Measurements from ENCODE around the gene MEF2C.

The MEF2C gene

DNA sequence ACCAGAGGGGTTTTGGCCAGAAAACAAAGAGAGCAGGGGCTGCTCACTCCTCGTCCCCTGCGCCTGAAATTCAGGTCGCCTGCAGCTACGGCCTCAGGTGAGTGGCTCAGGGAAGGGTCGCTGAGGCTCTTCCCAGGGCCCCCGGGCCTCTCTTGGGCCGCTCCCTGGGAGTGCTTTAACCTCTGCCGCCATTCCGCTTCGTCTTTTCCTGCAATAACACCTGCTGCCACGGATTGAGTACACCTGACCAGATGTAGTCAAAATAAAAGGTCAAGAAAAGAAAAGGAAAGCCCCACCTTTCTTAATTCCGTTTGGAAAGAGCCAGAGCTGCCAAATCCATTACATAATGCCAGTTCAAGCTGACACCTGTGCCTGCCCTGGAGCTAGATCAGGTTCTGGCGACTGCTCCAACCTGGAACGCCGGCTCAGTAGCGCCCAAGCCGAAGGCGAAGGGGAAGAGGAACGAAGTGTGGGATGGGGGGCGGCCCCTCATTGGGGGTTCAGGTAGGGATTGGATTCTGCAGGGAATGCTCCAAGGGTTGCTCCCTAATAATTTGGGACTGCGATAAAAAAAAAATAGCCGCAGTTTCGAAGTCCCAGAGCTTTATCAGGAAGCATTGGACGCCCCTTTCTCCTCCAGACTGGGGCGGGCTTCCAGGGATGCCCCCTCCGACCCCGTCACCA, 193.9 kb downstream of the MEF2C start:
- DNase-seq (ENCODE audit: low read depth in 2 of 2) = no peak

- no peak for DNase-seq (ENCODE audit: low read depth in 2 of 2)
These were observed 194.6 kb downstream of the MEF2C start for GRCh38 chr5:88688156-88688983.

DNA sequence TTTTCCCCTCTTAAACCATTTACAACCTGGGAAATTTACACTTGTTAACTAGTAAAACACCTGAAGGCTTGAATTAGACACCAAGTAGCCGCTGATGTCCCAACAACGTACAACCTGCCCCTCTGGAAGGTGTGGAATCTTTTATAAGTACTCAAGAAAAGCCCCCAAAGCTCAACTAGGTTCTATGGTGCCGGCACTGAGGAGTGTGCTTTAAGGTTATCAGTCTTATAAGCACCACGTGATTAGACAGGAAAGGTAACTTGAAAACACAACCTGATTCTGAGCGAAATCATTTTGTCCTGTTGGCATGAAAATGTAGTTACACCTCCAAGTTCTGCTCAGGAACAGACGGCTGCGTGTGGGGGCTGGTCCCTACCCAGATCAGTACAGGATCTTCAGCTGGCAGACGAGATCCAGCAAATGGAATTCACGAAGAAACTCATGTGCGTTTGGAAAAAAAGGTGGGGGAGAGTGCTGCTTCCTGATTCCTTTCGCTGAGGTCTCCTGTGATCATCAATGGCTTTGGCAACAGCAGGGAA, 195.5 kb downstream of the MEF2C start:
- DNase-seq (ENCODE audit: low read depth in 2 of 2) = no peak

DNA sequence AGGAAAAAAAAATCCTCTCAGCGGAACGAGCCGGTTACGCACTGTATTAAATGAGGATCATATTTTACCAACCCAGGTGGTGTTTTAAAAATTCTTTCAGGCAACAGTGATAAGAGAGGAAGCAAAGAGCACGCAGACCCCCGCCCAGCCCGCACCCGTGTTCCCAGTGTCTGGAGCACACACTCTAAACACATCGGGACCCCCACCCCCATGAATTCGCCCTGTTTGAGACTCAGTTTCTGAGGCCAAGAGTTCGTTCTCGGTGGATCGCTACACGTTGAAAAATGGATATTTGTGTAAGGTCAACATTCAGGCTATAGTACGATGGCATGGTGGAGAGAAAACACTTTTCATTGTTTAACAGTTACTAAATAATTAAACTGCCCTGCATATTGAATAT, 196.3 kb downstream of the MEF2C start:
- DNase-seq (ENCODE audit: low read depth in 2 of 2) = no peak

DNA sequence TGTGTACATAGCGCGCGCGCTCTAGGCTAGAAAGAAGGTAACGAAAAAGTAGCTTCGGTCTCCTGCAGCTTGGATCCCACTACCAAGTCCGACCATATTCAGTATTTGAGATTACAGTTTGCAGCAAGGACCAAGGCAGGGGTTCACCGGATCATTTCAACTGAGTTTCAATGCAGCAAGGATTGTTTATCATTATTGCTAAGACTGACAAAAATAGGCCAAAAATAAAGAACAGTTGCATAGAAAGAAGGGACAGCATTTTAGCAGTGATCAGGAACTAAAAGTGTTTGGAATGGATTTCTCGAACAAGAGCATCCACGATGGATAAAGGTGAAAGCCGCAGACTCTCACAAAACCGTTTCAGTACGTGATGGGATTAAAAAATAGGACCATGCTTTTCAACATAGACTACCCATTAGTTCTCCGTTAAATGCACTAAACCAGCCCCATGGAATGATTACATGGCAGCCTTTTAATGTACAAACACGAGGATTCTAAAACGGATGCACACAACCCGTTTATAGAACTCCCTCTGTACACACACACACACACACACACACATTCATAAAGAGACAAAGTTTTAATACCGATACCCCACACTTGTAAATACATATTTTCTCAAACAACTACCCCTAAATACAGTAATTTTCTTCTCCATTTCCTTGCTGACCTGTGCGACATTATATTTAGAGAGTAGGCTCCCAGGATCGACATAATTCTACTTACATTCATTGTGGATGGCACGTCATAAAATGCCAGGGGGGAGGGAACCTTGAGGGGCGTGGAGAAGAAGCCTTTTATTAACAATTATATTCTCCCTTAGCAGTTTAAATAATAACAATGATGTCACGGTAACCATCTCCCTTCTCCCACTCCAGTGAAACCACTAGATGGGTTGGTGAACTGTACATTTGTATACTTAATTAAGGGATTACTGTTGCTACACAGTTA, 197.1 kb downstream of the MEF2C start:
- no peak for DNase-seq (ENCODE audit: low read depth in 2 of 2)

DNA sequence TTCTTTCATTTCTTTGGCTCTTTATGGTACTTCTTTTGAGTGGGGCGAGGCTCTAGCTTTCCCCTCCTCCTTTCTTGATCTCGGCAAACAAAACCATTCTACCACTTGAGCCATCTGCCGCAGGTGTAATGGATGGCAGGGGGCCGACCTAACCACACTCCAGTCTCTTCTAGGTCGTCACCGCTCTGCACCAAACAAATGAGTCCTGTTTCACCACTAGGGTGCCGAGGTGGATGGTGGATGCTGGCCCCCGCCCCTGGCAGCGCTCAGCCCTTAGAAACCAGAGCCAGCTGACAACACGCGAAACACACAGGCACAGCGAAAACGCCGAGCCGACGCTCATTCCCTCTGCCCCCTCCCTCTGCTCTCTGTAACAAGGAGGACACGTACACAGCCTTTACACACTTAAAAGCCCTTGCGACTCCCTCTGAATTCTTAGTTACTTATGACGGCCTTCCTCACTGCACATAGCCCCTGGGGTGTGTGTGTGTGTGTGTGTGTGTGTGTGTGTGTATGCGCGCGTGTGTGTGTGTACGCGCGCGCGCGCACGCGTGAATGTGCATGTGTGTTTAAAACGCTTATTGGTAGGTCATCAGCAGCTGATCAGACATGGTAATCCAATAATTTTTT, 199.4 kb downstream of the MEF2C start:
- DNase-seq (ENCODE audit: low read depth in 2 of 2) = no peak

DNA sequence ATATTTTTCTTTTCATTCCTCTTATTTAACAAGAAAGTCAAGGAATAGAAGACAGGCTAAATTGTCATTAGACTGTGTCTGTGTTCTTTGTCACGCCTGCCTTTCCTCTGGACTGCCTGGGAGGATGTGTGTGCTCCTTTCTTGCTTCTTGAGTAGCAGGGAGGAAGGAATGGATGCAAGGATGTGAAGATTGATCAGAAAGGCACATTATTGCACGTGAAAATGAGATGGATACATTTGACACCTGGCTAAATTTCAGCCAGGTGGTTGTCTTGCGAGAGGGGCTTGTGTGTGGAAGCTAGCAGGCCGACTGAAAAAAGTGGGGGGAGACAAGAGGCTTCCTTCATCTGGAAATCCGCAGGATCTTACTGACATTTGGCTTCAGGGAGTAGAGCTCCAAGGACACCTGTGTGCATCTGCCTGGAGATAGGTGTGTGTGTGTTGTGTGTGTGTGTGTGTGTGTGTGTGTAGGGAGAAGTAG, 200.1 kb downstream of the MEF2C start:
- DNase-seq (ENCODE audit: low read depth in 2 of 2) = no peak

DNA sequence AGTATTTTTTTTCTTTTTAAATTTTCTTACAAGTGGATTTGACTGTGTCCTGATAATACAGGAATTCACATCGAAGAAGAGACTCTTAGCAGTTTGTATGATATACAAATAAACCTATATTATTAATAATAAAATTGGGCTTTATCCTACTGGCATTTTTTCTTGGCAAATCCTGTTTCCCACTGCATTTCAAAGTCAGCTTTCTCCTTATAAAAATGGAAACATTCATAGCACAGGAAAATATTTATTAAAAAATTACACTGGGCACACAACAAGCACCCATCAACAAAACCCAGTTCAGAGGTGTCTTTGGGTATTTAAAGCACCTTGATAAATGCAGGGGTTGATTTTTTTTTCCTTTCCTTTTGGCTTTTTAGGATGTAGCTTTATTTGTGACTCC, 200.9 kb downstream of the MEF2C start:
- DNase-seq (ENCODE audit: low read depth in 2 of 2) = no peak

GRCh38 chr5:88681211-88681803, 201.7 kb downstream of the MEF2C start:
- DNase-seq (ENCODE audit: low read depth in 2 of 2) = no peak

DNA sequence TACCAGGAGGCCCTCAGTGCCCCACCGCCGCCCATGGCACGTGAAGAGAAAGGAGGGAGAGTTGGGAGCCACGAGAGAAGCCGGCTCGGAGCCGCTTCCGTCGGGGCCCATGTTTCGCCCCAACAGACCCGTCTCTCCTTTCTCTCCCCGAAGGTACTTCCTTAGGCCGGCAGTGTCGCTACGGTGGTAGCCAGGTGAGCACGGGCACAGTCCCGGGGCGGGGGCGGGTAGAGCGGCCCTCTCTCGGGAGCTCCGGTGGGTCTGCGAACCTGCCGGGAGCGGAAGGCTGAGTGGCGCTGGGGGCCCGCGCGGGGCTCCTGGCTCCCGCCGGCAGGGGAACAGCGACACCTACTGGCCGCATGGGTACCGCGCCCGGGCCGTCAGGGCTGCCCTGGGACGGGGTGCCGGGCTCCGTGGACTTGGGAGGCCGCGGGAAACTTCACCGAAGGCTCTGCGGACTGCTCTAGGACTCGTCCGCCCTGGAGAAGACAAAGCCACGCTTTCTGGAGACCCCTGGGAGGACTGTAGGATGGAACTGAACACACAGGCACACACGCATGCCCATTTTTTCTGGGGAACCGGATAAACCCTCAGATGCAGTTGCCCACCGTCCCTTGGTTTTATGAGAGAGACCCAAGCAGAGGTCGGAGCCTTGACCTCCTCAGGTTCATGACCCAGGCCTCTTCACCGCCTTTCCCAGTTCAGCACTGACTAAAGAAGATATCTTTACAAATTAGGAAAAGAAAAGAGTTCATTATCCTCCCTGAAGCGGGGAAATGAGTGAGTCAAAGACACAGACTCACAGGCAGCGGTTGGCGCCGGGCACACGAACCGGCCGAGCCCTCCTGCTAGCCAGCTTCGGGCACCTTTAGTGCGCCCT, 202.5 kb downstream of the MEF2C start:
- DNase-seq (ENCODE audit: low read depth in 2 of 2) = peak; percentile 40 to 69

- DNase-seq (ENCODE audit: low read depth in 2 of 2) = no peak
These were observed 203.3 kb downstream of the MEF2C start for GRCh38 chr5:88679638-88680037.

DNA sequence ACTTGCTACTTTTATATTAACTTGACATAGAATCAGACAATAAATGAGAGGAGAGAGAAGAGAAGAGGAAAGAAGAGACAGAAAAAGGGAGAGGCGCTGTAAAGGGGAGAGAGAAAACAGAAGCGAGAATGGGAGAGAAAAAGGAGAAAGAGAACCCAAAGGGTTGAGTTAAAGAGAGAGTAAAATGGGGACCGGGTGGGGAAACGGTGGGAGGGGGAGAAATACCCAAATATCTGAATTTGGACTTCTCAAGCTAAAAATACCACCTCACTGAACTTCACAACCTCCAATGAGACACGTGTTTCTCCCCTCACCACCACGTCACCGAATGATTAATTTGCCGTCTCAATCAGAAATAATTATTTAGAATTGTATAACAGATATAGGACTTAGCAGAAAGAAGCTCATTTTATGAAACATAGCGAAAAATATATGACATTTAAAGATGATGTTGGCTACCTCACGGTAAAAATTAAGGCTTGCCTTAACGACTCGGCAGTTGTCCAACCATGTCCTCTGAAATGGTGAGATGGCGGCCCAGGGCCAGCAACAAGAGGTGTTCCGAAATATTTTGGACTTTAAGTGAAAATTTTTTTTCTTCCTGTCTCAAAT, 204.1 kb downstream of the MEF2C start:
- no peak for DNase-seq (ENCODE audit: low read depth in 2 of 2)

DNA sequence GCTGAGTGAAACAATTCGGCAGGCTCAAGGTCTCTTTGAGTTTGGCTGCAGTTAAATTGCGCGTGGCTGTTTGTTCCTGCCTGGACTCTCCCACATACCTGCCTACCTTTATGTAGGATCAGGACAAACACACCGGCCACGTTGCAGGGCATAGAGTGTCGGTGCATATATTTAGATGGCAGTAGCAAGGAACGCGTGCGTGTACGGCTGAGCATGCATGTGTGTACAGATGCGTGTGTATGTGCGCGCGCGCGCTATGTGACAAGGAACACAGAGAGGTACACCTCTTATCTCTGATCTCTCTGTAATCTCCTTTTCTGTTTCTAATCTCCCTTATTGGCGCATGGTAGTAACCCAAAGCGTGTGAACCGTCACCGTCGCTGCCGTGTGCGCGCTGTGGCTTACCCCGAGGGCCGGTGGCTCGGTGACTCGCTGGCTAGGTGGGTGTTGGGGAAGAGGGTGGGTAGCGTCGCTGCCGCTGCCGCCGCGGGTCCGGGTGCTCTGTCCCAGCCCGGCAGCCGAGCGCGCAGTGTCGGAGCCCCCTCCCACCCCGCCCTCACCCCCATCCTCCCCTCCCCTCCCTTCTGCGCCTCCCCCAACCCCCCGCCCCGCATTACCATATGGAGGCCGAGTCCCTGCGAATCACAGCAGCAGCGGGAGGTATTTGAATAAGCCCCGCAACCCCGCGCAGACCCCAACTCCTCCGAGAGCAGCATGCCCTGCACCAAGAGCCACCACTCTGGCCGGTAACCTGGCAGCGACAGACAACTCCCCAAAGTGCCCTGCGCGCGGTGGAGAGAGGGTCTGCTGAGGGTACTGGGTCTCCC, 204.8 kb downstream of the MEF2C start:
- DNase-seq (ENCODE audit: low read depth in 2 of 2) = no peak

DNA sequence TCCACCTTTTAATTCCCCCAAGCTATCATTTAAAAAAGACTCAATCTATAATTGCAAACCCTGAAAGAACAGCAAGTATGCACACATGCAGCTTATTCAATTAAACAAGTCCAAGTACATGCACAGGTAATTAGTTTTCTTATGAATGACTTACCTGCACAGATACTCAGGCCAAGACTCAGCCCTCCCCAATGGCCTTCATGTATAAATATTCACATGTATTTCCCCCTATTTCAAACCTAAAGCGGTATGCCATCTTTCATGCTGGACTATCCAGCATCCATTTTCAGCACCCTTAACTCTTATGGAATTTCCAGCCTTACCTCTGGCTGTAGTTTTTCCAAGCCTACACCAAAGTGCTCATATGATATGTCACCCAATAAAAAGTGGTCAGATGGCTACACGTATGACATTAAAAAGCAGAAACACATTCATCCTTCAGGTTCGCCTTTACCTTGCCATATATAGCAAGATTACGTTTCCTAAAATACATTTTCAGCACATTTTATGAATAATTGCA, 205.5 kb downstream of the MEF2C start:
- no peak for DNase-seq (ENCODE audit: low read depth in 2 of 2)

GRCh38 chr5:88676637-88677375, 206.2 kb downstream of the MEF2C start:
- DNase-seq (ENCODE audit: low read depth in 2 of 2) = no peak

- DNase-seq (ENCODE audit: low read depth in 2 of 2) = no peak
These were observed 207.0 kb downstream of the MEF2C start for GRCh38 chr5:88675708-88676636.
